HCT116 (cell line): ENCODE measurements around the gene CCDC92B.

Source experiments
- CTCF ChIP-seq, 3 experiments: fragments of 200-600 bp in 1 of 3; sonication (generic) in 1 of 3; IDR thresholded peaks in 2 of 3; conservative IDR thresholded peaks in 1 of 3; 2 replicates each; pipeline ENCODE4 v1.5.1; 2012 to 2017; ENCODE audit warnings: low read depth in 2 of 3, low read length in 2 of 3, antibody characterized with exemption in 1 of 3, borderline replicate concordance in 1 of 3, control low read depth in 1 of 3, mild to moderate bottlenecking in 1 of 3, mixed read lengths in 1 of 3, mixed run types in 1 of 3, moderate library complexity in 1 of 3; ENCODE audit not compliant: insufficient read depth in 1 of 3
- EZH2 ChIP-seq: fragments of 200-600 bp; sonication (generic); IDR thresholded peaks from 2 replicates; pipeline ENCODE4 v1.6.1; 2017; ENCODE audit warnings: antibody characterized with exemption, mixed run types
- POLR2AphosphoS5 ChIP-seq: IDR thresholded peaks from 2 replicates; pipeline ENCODE4 v1.6.1; 2011; ENCODE audit warnings: mild to moderate bottlenecking, low read depth, low read length, moderate library complexity
- YY1 ChIP-seq: IDR thresholded peaks from 2 replicates; pipeline ENCODE4 v1.6.1; 2011; ENCODE audit warnings: low read length, low read depth, moderate library complexity, mild to moderate bottlenecking; ENCODE audit not compliant: insufficient replicate concordance; ENCODE audit errors: extremely low read depth

GRCh38 chr17:2719861-2720260 is 29.6 kb downstream of the CCDC92B start:
- TF ChIP-seq POLR2AphosphoS5 (no peak), CTCF (IDR thresholded peaks at IDR 0.05 in 2 of 3, conservative IDR thresholded peaks at IDR 0.05 in 1 of 3; ENCODE audit: borderline replicate concordance in 1 of 3, insufficient read depth in 1 of 3, low read depth in 2 of 3, low read length in 2 of 3) (no peak), EZH2 (no peak), YY1 (no peak)
